ENCODE measurements around the gene CCDC90B.

DNA sequence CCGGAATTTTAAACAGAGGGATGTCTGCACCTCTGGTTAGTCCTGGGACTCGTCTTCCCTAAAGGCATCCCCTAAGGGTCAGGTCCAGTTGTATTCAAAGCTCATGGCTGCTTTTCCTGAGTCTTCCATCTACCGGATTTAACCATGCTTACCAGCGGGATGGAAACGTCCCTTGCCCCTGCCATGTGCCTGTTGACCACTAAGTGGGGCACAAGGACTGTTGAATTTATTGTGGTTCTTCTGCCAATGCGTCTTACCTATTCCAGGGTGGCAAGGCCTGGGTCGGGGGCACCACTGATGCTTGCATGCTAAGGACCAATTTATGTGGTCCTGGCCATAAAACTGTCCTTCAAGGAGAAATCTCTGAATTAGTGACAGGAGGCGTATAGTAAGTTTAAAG, 67.1 kb downstream of the CCDC90B start:
- TF ChIP-seq CTCF (IDR thresholded peaks at IDR 0.05) (no peak), POLR2A (IDR thresholded peaks at IDR 0.05) (no peak)

All from tibial nerve (tissue), 3 donors.